Uterus (tissue), 4 donors: ENCODE results near the gene RAD9A. TPM values are rescaled to one million over a fixed set of nuclear protein-coding genes. Genes with fewer than 3 reads are reported as not detected.
A peak's percentile ranks its signal among the peaks of the same experiment; 100 is the strongest.

Experiments used
- DNase-seq, 2 donors: peaks; one replicate each; pipeline ENCODE4 v3.0.0-alpha.2; 2019 to 2020
- H3K27ac ChIP-seq, 2 donors: fragments of 200-600 bp; sonication (generic); 1 replicate in 1 of 2; 2 replicates in 1 of 2; pipeline ENCODE4 v1.5.1; 2016 to 2018
- H3K27me3 ChIP-seq, 2 donors: fragments of 200-600 bp; sonication (generic); one replicate each; pipeline ENCODE4 v1.5.1; 2018 to 2019; ENCODE audit warnings: control low read depth in 1 of 2
- H3K36me3 ChIP-seq, 2 donors: fragments of 200-600 bp; sonication (generic); one replicate each; pipeline ENCODE4 v1.5.1; 2019; ENCODE audit warnings: control low read depth in 1 of 2
- H3K4me1 ChIP-seq, 2 donors: fragments of 200-600 bp; sonication (generic); one replicate each; pipeline ENCODE4 v1.5.1; 2018 to 2019; ENCODE audit warnings: control low read depth in 1 of 2
- H3K4me3 ChIP-seq, 2 donors: fragments of 200-600 bp; sonication (generic); 1 replicate in 1 of 2; 2 replicates in 1 of 2; pipeline ENCODE4 v1.5.1; 2018 to 2019; ENCODE audit warnings: mild to moderate bottlenecking in 1 of 2
- H3K9me3 ChIP-seq, 2 donors: fragments of 200-600 bp; sonication (generic); one replicate each; pipeline ENCODE4 v1.5.1; 2019; ENCODE audit warnings: control low read depth in 1 of 2
- CTCF ChIP-seq, 4 experiments: fragments of 200-600 bp in 2 of 4; fragments of 450-650 bp in 2 of 4; sonication (generic) in 2 of 4; IDR thresholded peaks; one replicate each; pipeline ENCODE4 v1.5.1; 2016 to 2019; ENCODE audit warnings: antibody characterized with exemption in 4 of 4, mild to moderate bottlenecking in 2 of 4, moderate library complexity in 1 of 4
- POLR2A ChIP-seq, 2 donors: fragments of 450-650 bp; IDR thresholded peaks; one replicate each; pipeline ENCODE4 v1.6.1; 2016; ENCODE audit warnings: antibody characterized with exemption in 2 of 2, mild to moderate bottlenecking in 1 of 2, moderate library complexity in 1 of 2
- intact Hi-C: fragments of 100-400 bp; cut with DNase I; formaldehyde crosslinking; loops from one replicate; pipeline ENCODE4 v1.15.1; 2023; ENCODE audit warnings: low total_unique reads
- total RNA-seq, 4 donors: library from RNA; depleted of rRNA in 3 of 4; stranded (reverse); fragments of >200 nt in 3 of 4; gene quantifications; one replicate each; pipeline versions ENCODE4 v1.1.0 to v1.2.4, GENCODE V29; 2014 to 2023
- donor health status: DM: yes; HTN: yes; CAD: no.

Gene RAD9A
- total RNA-seq, 4 donors from 2014 or later: 2.6 to 37.3 (median 11.6) TPM

DNA sequence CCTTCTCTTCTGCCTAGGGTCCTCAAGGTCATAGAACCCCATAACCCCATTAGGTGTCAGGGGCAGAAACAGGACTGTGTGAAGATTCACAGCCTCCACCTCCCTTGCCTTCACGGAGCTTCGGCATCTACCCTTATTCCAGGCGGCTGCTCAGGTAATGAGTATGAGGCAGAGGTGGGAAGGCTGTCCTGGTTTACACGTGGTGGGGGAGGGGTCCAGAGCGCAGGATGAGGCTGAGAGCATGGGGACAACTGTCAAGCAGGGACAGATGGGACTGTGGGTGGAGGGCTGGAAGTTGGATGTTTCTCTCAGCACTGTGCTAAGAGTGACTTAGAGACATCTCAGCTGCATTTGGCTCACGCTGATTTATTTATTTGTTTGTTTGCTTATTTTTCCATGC, 4.3 kb upstream of the RAD9A start:
- Histone ChIP-seq H3K9me3 (no peaks in the 10 kb centered on the region), H3K4me1 (no peaks in the 10 kb centered on the region), H3K36me3 (no peaks in the 10 kb centered on the region), H3K4me3 (no peak overlapping the region), H3K27ac (no peak overlapping the region), H3K27me3 (no peaks in the 10 kb centered on the region)
- intact Hi-C loops: loop anchor here (5.0 to 10.0 kb wide), 2 partner anchors 40 to 123 kb away; partner anchors contain the start of gene GRK2
- no peak for TF ChIP-seq POLR2A (IDR thresholded peaks at IDR 0.05)
- no peak for DNase-seq

DNA sequence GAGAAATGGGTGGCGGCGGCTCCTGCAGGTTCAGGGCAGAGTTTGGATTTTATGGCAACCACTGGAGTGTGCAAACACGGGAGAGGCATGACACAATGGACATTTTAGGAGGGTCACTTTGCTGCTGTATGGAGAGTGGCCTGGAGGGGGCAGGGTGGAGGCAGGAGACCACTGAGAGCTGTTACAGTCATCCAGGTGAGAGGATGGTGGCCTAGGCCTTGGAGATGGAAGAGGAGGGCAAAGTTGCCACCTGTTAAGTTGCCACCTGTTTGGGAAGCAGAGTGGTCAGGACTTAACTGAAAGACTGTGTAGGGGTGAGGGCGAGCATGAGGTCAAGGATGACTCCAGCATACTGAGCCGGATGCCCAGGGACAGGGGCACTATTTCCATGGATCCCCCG, 2.3 kb upstream of the RAD9A start:
- H3K27me3 ChIP-seq: no peaks in the 10 kb centered on the region
- no peak overlapping the region for H3K27ac ChIP-seq
- H3K4me1 ChIP-seq: no peaks in the 10 kb centered on the region
- TF ChIP-seq CTCF (IDR thresholded peaks at IDR 0.05) (peak in 3 of 4 experiments; percentile 35 to 55 (median 54)), POLR2A (IDR thresholded peaks at IDR 0.05) (no peak)
- H3K36me3 ChIP-seq: no peaks in the 10 kb centered on the region
- no peaks in the 10 kb centered on the region for H3K9me3 ChIP-seq
- H3K4me3 ChIP-seq: no peak overlapping the region
- intact Hi-C loops: loop anchor here (5.0 to 10.0 kb wide), 2 partner anchors 42 to 125 kb away; partner anchors contain the start of gene GRK2
- DNase-seq: no peak

DNA sequence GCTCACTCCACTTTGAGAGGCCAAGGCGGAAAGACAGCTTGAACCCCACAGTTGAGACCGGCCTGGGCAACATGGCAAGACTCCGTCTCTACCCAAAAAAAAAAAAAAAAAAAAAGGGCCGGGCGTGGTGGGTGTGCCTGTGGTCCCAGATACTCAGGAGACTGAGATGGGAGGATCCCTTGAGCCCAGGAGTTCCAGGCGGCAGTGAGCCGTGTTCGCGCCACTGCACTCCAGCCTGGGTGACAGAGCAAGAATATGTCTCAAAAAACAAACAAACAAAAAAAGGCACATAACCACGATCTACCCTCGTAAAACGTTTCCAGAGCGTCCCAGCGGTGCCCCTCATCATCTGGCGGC, 861 bp upstream of the RAD9A start:
- intact Hi-C loops: no loop called here
- Histone ChIP-seq H3K4me1 (no peaks in the 10 kb centered on the region), H3K27me3 (no peaks in the 10 kb centered on the region), H3K27ac (peak overlapping the region; percentile 83 to 84), H3K9me3 (no peaks in the 10 kb centered on the region), H3K4me3 (peak overlapping the region; percentile 55 to 76), H3K36me3 (no peaks in the 10 kb centered on the region)
- DNase-seq: no peak
- TF ChIP-seq POLR2A (IDR thresholded peaks at IDR 0.05): no peak
- no peak for TF ChIP-seq CTCF (IDR thresholded peaks at IDR 0.05)

DNA sequence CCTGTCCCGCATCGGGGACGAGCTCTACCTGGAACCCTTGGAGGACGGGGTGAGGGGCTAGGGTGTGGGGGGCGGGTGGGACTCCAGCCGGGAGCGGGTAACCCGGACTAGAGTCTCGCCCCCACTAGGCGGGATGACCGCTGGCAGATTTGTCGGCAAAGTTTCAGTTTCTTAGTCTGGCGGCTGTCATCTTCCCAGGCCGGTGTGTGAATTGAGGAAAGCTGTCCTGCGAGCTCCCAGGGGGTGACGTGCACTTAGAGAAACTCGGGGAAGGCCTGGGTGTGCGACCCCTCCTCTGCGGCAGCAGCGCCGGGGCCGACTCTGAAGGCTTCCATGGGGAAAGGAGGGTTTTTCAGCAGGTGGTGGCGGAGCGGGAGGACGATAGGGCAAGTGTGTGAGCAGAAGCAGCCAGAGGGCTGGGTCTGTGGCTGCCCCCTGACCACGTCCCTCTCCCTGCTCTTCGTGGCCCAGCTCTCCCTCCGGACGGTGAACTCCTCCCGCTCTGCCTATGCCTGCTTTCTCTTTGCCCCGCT, 463 bp downstream of the RAD9A start:
- Histone ChIP-seq H3K4me1 (no peaks in the 10 kb centered on the region), H3K4me3 (peak overlapping the region; percentile 55 to 76)

GRCh38 chr11:67393437-67393836, 1.7 kb downstream of the RAD9A start:
- Histone ChIP-seq H3K4me1 (no peaks in the 10 kb centered on the region), H3K9me3 (no peaks in the 10 kb centered on the region), H3K4me3 (no peak overlapping the region), H3K27ac (no peak overlapping the region), H3K36me3 (no peaks in the 10 kb centered on the region), H3K27me3 (no peaks in the 10 kb centered on the region)
- no peak for TF ChIP-seq CTCF (IDR thresholded peaks at IDR 0.05)
- no peak for TF ChIP-seq POLR2A (IDR thresholded peaks at IDR 0.05)
- no peak for DNase-seq
- intact Hi-C loops: no loop called here

More for the DNA sequence above, 463 bp downstream of the RAD9A start:
- no peak for DNase-seq
- no peaks in the 10 kb centered on the region for H3K9me3 ChIP-seq
- TF ChIP-seq CTCF (IDR thresholded peaks at IDR 0.05): no peak
- no peak for TF ChIP-seq POLR2A (IDR thresholded peaks at IDR 0.05)
- intact Hi-C loops: no loop called here
- H3K27ac ChIP-seq: peak overlapping the region; percentile 65 to 84
- no peaks in the 10 kb centered on the region for H3K27me3 ChIP-seq
- H3K36me3 ChIP-seq: no peaks in the 10 kb centered on the region

DNA sequence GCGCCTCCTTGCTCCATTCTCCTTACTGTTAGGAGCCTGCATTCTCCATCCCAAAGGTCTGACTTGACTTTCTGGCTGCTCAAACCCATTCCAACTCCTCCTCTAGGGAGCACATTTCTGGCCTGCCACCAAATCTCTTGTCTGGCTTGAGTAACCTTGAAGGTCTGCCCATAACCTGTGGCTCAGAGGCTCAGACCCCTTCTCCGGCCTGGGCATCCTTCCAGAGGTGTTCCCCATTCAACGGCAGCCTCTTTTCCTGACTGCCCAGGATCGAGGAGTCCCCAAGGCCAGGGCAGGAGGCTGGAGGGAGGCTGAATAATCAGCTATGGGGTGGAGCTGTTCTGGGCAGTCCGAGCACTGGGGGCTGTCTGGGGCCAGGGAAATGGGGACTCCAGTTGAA, 2.2 kb downstream of the RAD9A start:
- no peak overlapping the region for H3K27ac ChIP-seq
- no peaks in the 10 kb centered on the region for H3K27me3 ChIP-seq
- no peak for DNase-seq
- TF ChIP-seq POLR2A (IDR thresholded peaks at IDR 0.05): no peak
- no peak for TF ChIP-seq CTCF (IDR thresholded peaks at IDR 0.05)
- no peaks in the 10 kb centered on the region for H3K36me3 ChIP-seq
- intact Hi-C loops: no loop called here
- H3K9me3 ChIP-seq: no peaks in the 10 kb centered on the region
- no peak overlapping the region for H3K4me3 ChIP-seq
- no peaks in the 10 kb centered on the region for H3K4me1 ChIP-seq
